NB4 (cell line): ENCODE results near the gene RIPOR3.

Source experiments
- DNase-seq: peaks from one replicate; pipeline ENCODE4 v3.0.0; 2010; ENCODE audit warnings: low read depth
- H3K4me3 ChIP-seq: one replicate; pipeline ENCODE4 v1.5.1; 2011; ENCODE audit warnings: mild to moderate bottlenecking, low read depth, low read length, moderate library complexity
- CTCF ChIP-seq: IDR thresholded peaks from one replicate; pipeline ENCODE4 v1.5.1; 2012; ENCODE audit warnings: low read depth, low read length
- MYC ChIP-seq: IDR thresholded peaks from 2 replicates; pipeline ENCODE4 v1.6.1; 2011; ENCODE audit warnings: low read depth, low read length
- POLR2A ChIP-seq: IDR thresholded peaks from 2 replicates; pipeline ENCODE4 v1.6.1; 2011; ENCODE audit warnings: mild to moderate bottlenecking; ENCODE audit not compliant: insufficient read length; ENCODE audit errors: extremely low read depth
- TF ChIP-seq, protein P1 (sequence below): IDR thresholded peaks from 2 replicates; pipeline ENCODE4 v1.6.1; 2011; ENCODE audit warnings: low read depth, low read length

RIPOR3 gene

DNA sequence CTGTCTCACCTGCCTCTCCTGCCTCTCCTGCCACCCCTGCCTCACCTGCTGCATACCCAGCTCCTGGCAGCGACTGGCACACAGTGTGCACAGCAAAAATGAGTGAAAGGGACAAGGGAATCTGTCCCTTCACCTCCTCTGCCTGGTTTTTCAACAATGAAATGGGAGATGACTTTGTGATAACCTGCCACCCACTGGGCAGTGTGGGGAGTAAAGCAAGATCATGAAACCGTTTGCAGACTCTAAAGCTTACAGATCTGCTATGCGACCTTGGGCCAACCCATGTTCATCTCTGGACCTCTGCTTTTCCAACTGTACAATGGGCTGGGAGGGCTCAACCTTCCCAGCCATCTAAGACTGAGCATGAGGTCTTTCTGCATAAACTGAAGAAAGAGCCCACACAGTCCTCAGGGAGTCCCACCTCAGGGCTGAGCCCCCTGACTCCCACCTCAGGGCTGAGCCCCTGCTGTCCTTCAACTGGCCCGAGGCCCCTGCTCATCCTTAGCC, 81.1 kb downstream of the RIPOR3 start:
- H3K4me3 ChIP-seq: no peak overlapping the region
- TF ChIP-seq CTCF: peak; percentile 36
- TF ChIP-seq, protein P1, sequence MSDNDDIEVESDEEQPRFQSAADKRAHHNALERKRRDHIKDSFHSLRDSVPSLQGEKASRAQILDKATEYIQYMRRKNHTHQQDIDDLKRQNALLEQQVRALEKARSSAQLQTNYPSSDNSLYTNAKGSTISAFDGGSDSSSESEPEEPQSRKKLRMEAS: no peak
- peak; percentile 52 for DNase-seq

- no peak overlapping the region for H3K4me3 ChIP-seq
- TF ChIP-seq MYC: no peak
- TF ChIP-seq POLR2A: no peak
- TF ChIP-seq CTCF: no peak
- TF ChIP-seq, protein P1: no peak
These were observed 81.8 kb downstream of the RIPOR3 start for GRCh38 chr20:50609438-50609989.

GRCh38 chr20:50608750-50609104, 82.6 kb downstream of the RIPOR3 start:
- TF ChIP-seq CTCF (no peak), MYC (no peak), POLR2A (no peak)
- TF ChIP-seq, protein P1: no peak
- H3K4me3 ChIP-seq: no peak overlapping the region
- no peak for DNase-seq

More at GRCh38 chr20:50609438-50609989, 81.8 kb downstream of the RIPOR3 start:
- no peak for DNase-seq

GRCh38 chr20:50607850-50608749, 83.2 kb downstream of the RIPOR3 start:
- no peak for TF ChIP-seq MYC
- no peak for TF ChIP-seq CTCF
- TF ChIP-seq, protein P1: no peak
- no peak for TF ChIP-seq POLR2A
- H3K4me3 ChIP-seq: no peak overlapping the region
- DNase-seq: no peak

GRCh38 chr20:50607436-50607835, 83.9 kb downstream of the RIPOR3 start:
- H3K4me3 ChIP-seq: no peak overlapping the region
- no peak for TF ChIP-seq POLR2A
- no peak for TF ChIP-seq CTCF
- TF ChIP-seq, protein P1: no peak
- TF ChIP-seq MYC: no peak
- DNase-seq: no peak
